ENCODE measurements around the gene HOMER2.
A peak's percentile ranks its signal among the peaks of the same experiment; 100 is the strongest.
"Not testable (repeated sequence)": the region's sequence is repeated elsewhere in the genome, so short reads cannot be mapped to it uniquely, and the experiment has no call there.

Gene HOMER2

DNA sequence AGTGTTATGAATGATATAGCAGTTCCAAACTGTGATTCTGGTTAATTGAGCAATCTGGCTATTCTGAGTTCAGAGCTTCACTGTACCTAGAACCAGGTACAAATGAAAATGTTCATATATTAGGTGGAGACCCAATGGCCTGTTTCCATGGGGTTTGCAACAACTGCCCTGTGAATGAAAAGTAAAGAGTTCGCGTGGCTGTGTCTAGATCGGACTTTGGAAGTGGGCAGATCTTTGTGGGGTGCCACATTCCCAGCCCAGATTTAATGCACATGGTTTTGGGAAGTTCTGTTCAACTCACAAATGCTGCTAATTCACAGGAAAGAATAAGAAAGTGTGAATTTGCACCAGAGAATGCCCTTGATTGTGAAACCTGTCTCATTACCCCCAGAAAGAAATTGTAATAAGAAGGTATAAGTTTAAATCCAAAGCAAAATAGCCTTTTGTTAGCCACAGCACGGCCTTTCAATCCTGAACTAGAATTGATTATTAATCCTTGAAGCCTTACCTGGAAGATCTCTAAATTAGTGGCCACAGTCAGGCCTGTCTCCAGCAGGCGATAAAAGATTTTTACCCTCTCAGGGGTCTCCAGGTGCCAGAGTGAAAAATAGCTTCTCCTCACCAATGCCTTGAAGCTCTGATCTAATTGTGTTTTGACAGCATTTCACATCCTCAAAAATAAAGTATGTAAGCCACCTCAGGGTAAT is 120.5 kb downstream of the HOMER2 start:
- DNase-seq (ENCODE audit: low spot score): no peak

- DNase-seq (ENCODE audit: low spot score): no peak
Measured at GRCh38 chr15:82830427-82831173, 121.9 kb downstream of the HOMER2 start.

DNA sequence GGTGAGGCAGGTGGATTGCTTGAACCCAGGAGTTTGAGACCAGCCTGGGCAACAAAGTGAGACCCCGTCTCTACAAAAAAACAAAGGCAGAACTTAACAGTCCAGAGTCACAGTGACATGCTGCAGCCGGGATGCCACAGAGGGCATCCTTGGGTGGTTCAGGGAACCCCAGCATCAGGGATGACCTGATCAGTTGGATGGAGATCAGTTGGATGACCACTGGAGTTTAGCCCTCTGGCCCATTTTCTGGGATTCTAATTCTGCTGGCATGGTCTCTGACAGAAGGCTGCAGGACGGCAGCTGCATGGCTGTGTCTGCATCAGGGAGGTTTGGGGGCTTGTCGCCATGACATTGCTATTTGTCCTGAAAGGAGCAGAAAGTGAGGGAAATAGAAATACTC is 123.3 kb downstream of the HOMER2 start:
- DNase-seq (ENCODE audit: low spot score): no peak

- no peak for DNase-seq (ENCODE audit: low spot score)
Measured at GRCh38 chr15:82828075-82828474, 124.4 kb downstream of the HOMER2 start.

DNA sequence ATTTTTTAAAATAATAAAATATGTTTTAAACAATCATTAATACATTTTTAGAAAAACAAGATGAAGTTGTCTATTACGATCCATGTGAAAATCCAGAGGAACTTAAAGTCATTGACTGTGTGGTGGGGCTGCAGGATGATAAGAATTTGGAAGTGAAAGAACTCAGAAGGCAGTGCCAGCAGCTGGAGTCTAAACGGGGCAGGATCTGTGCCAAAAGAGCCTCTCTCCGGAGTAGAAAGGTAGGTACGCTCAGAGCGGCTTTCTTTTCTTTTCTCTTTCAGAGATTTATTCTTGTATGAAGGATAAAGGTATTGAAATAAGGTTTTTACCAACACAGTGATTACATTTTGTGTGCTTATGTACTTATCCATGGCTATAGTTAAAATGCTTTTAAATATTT is 129.5 kb downstream of the HOMER2 start:
- DNase-seq (ENCODE audit: low spot score): no peak

DNA sequence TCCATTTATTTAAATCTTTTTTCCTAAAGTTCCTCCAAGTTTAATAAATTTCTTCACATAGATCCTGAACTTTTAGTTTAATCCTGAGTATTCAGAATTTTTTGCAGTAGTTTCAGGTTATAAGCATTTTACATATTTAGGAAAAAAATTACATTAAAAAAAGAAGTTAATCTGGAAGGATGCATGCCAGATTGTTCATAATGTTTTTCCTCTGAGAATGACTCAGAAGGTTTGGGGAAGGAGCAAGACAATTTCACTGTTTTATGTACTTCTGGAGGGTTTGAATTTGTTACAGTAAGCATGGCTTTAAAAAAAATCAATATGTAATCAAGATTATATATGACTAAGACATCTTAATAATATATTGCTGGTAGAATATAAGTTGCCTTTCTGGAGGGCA is 130.7 kb downstream of the HOMER2 start:
- not testable (repeated sequence) for DNase-seq (ENCODE audit: low spot score)

DNA sequence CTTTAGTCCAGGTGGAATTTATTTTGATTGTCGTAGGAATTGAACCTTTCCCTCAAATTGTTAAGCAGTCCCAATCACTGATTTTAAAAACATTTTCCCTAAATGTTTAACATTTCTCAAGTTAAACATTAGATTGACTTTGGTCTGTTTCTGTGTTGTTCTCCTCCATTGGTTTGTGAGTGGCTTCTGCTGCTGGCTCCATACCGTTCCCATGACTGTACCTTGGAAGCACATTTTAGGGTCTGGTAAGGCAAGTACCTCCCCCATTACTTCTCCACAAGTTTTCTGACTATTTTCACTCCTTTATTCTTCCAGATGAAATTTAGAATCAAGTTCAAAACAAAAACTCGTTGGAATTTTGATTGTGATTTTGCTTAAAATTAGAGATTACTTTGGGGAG is 131.1 kb downstream of the HOMER2 start:
- DNase-seq (ENCODE audit: low spot score): not testable (repeated sequence)

DNA sequence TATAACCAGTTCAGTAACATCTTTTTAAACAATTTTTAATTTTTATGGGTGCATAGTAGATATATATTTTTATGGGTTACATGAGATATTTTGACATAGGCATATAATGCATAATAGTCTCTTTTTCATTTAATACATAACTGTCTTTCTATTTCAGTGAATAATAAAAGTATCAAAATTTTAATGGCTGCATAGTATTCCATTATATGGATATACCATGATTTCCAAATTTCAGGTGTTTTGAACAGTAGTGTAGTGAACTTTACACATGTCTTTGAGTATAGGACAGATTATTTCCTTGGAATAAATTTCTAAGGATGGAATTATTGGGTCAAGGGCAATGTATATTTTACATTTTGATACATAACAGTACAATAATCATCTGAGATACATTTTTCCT is 132.4 kb downstream of the HOMER2 start:
- no peak for DNase-seq (ENCODE audit: low spot score)

- no peak for DNase-seq (ENCODE audit: low spot score)
Measured at GRCh38 chr15:82812994-82813393, 139.5 kb downstream of the HOMER2 start.

DNA sequence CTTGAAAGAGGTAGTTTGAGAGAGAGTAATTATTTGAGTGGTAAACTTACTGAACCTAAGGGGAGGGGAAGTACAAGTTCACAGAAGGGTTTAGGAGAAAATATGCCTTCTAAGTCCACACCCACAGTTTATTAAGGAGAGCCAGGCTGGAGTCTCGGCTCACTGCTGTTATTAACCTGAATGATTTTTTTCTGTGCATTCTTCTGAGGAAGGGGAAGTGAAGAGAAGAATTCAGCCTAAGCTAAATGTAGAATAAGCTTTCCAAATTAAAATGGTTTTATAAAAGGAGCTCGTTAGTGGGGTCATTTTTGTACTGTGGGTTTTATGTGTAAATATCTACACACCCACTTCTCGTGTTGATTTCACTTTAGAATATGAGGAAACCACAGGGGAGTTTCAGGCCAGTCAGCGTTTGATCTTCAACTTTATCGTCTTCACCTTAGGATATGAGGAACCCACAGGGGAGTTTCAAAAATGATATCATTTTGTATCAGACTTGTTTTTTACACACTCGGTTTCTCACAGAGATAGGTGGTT is 141.6 kb downstream of the HOMER2 start:
- peak; percentile 62 for DNase-seq (ENCODE audit: low spot score)

GRCh38 chr15:82810061-82810889 is 142.2 kb downstream of the HOMER2 start:
- no peak for DNase-seq (ENCODE audit: low spot score)

DNA sequence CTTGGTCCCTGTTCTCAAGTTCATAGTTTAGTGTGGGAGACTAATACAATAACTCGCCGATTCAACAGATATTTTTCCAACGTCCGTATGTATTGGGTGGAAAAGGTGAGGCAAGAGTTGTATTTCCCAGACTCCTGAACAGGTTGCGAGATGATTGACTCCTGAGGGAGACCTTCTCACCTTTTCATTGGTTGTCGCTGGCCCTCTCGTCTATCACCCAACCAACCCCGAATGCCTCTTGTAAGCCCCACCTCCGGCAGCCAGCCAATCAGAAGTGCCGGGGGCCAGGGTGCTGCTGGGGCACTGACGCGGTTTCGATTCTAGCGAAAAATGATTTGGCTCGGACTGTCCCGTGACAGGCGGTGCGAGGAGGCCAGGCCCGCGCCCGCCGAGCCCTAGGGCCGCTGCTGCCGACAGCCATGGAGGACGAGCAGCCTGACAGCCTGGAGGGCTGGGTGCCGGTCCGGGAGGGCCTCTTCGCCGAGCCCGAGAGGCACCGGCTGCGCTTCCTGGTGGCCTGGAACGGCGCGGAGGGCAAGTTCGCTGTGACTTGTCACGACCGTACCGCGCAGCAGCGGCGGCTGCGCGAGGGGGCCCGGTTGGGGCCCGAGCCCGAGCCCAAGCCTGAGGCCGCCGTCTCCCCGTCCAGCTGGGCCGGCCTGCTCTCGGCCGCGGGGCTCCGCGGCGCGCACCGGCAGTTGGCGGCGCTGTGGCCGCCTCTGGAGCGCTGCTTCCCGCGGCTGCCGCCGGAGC is 143.0 kb downstream of the HOMER2 start, which contains the start of gene WHAMM:
WHAMM (plus strand) TSS at position 321 of the 753 bp plus-strand sequence; CDS start at position 420, 99 bp downstream.
- peak; percentile 98 for DNase-seq (ENCODE audit: low spot score)

DNA sequence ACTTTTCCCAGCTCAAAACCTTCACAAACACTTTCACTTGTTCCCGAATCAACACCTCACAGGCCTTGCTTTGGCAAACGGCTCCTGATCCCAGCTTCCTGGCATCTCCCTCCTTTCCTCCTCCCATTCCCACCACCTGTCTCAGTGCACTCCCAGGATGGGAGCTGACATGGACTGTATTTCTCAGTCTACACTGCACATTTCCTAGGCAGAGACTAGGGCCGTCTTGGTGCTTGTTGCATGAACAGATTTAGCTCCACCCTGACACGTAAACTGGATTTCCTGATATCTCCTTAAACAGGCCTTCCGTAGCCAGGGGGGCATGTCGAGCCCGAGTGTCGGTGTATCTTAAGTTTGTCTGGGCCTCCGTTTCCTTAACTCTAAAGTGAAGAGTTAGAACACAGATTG is 143.9 kb downstream of the HOMER2 start:
- no peak for DNase-seq (ENCODE audit: low spot score)

DNA sequence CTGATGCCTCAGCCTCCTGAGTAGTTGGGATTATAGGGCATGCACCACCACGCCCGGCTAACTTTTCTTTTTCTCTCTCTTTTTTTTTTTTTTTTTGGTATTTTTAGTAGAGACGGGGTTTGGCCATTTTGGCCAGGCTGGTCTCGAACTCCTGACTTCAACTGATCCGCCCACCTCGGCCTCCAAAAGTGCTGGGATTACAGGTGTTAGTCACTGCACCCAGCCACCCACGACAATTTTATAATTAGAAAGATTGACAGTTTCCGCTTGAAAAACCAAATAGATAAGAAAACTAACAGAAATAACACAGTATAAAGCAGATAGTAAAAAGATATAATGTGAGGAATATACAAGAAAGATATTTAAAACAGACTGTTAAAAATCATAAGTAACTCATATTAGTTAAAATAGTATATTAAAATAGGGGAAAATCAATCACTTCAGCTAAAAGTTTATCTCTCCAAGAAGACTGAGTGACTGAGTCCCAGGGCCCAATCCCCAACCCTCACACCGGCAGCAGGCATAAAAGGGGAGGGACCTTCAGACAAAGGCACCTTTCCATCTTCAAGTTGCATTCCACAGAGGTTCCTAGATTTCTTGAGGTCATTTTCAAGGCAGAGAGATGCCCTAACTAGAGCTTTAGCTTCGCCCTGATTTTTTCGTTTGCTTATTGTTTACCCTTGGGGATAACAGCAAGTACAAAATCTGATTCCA is 144.4 kb downstream of the HOMER2 start:
- no peak for DNase-seq (ENCODE audit: low spot score)

GRCh38 chr15:82805994-82806406 is 146.5 kb downstream of the HOMER2 start, which contains the start of gene FSD2:
FSD2 (minus strand) TSS chr15:82806069; CDS start chr15:82787390, 18,679 bp downstream.
- no peak for DNase-seq (ENCODE audit: low spot score)

DNA sequence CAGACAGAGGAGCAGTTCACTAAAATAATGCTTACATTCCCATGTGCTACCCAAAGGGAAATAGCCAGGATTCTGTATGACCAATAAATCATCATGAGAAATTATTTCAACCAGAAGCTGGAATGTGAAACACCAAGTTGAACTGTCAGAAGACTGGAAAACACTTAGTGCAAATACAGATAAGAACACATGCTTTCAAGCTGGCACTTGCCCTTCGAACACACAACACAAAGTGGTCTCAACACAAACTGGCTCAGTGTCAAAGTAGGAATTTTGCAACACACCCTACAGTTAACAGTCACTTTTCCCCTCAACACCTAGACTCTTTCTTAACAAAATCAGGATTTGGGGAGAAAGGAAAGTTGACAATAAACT is 148.0 kb downstream of the HOMER2 start:
- no peak for DNase-seq (ENCODE audit: low spot score)

DNA sequence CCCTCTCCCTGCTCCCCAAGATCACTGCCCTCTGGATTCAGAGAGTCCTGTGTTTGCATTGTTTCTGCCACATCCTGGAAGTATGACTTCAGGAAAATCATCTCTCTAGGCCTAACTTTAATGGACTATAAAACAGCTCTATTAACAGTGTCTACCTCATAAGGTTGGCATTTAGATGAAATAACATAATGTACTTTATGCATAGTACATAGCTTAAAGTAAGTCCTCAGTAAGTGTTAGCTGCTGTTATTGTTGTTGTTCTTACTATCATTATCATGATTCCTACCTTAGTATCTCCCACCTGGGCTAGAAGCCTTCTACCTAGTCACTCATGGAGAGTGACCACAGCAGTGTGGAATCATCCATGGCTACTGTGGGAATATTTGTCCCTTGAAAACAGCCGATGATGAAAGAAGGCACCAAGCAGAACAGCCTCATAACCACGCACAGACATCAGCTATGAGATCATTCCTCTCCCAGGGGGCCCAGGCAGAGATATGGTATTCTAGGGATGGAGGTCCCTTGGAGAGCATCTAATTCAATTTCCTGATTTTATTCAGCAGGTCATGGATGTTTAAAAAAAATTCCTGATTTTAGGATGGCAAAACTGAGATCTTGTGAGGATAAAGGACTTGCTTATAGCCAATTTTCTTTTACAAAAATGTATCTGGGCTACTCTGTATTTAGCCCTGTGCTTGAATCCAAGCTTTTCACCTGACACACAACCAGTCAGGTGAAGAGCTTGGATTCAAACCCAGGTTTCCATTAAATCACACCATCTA is 148.5 kb downstream of the HOMER2 start:
- DNase-seq (ENCODE audit: low spot score): no peak

GRCh38 chr15:82802497-82802896 is 150.0 kb downstream of the HOMER2 start:
- DNase-seq (ENCODE audit: low spot score): peak; percentile 13

DNA sequence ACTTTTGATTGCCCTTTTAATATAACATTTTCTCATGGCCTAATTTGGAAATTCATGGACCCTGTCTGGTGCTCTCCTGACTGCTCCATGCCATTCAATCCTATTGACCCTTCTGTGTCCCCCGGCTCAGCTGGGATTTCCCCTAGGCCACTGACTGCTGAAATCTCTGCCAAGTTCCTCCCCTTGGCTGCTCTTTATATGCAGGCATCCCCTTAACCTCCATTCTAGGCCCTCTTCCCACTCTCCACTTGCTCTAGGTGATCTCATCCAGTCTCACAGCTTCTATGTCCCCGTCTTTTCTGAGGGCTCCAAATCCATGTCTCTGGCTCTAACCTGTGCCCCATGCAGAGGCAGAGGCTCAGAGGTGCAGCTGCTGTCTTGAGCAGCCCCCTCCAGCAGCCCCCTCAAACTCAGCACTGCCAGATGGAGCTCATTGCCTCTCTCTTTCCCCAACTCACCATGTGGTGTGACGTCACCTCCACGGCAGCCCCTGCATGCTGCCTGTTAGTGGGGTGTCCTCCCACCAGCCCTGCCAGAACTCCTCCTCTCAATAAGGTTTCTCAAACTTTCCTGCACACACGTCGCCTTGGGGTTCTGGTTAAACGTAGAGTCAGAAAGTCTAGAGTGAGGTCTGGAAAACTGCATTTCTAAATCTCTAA is 153.2 kb downstream of the HOMER2 start:
- no peak for DNase-seq (ENCODE audit: low spot score)
